Measurements from ENCODE around the gene FIG4.
"Not testable (repeated sequence)": the region's sequence is repeated elsewhere in the genome, so short reads cannot be mapped to it uniquely, and the experiment has no call there.

The FIG4 gene

DNA sequence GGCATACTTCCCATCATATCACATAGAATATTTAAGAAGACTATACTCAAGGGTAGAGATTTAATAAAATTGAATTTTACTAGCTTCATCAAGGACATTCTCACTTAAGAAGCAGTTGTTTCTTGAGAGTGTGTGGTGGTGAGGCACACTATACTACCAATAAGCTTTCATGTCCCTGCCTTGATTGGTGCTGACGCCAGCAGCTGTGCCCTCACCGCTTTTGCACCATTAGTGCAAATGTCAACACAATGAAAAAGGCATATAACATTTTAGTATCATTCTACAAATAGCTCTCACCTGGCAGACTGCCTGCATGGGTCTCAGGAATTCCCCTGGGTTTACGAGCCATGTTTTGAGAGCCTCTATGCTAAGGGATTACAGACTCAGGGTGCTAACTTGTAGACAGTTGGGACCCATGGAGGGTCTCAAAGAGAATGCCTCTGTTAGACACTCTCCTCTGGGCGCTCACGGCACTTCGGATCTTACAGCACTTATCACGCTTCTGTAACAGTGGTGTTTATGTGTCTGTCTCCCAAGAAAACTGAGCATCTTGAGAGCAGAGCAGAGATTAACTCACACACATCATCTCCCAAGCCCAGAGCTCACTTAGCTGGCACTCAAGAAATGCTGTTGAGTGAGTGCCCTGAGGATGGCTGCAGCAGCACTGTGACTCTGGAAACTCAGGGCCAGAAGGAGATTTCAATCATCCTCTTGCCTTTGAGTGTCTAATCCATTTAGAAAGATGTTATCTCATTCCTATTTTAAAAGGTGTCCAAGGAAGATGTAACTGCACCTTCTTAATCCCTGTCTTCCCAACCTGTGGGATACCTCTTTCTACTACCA lies 143.7 kb downstream of the FIG4 start:
- TF ChIP-seq POLR2AphosphoS5 (IDR thresholded peaks at IDR 0.05; ENCODE audit: low read depth, low read length) (no peak), TAF1 (IDR thresholded peaks at IDR 0.05; ENCODE audit: borderline replicate concordance, low read depth, low read length) (no peak), POLR2A (IDR thresholded peaks at IDR 0.05; ENCODE audit: low read depth, low read length) (no peak)
- DNase-seq (ENCODE audit: insufficient read length) = no peak
- no peak for FAIRE-seq

DNA sequence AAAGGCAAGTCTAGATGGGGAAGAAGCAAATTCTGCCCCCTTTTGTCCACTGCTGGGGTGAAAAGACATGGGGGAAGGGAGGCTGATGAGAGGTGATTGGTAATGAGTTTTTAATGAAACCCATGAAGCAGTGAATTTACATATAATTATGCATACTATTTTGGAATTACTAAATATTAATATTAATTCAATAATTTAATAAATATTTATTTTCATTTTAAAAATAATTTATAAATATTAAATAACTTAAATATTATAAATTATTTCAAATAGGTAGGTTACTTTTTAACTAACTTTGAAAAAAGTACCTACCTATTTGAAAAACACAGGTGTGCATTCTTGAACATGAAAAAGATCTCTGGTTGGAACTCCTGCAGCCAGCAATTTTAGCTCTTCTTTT lies 148.9 kb downstream of the FIG4 start:
- FAIRE-seq (no peak), DNase-seq (ENCODE audit: insufficient read length) (no peak)
- TF ChIP-seq POLR2A (IDR thresholded peaks at IDR 0.05; ENCODE audit: low read depth, low read length) (no peak), POLR2AphosphoS5 (IDR thresholded peaks at IDR 0.05; ENCODE audit: low read depth, low read length) (no peak), TAF1 (IDR thresholded peaks at IDR 0.05; ENCODE audit: borderline replicate concordance, low read depth, low read length) (no peak)

GRCh38 chr6:109840796-109841195 lies 149.7 kb downstream of the FIG4 start:
- DNase-seq (ENCODE audit: insufficient read length) = no peak
- no peak for FAIRE-seq
- TF ChIP-seq POLR2AphosphoS5 (IDR thresholded peaks at IDR 0.05; ENCODE audit: low read depth, low read length) (no peak), TAF1 (IDR thresholded peaks at IDR 0.05; ENCODE audit: borderline replicate concordance, low read depth, low read length) (no peak), POLR2A (IDR thresholded peaks at IDR 0.05; ENCODE audit: low read depth, low read length) (no peak)

GRCh38 chr6:109841869-109842268 lies 150.8 kb downstream of the FIG4 start:
- TF ChIP-seq POLR2A (IDR thresholded peaks at IDR 0.05; ENCODE audit: low read depth, low read length) (no peak), TAF1 (IDR thresholded peaks at IDR 0.05; ENCODE audit: borderline replicate concordance, low read depth, low read length) (no peak), POLR2AphosphoS5 (IDR thresholded peaks at IDR 0.05; ENCODE audit: low read depth, low read length) (no peak)
- DNase-seq (ENCODE audit: insufficient read length) (no peak), FAIRE-seq (no peak)

GRCh38 chr6:109852713-109853112 lies 161.6 kb downstream of the FIG4 start:
- TF ChIP-seq POLR2AphosphoS5 (IDR thresholded peaks at IDR 0.05; ENCODE audit: low read depth, low read length) (no peak), POLR2A (IDR thresholded peaks at IDR 0.05; ENCODE audit: low read depth, low read length) (no peak), TAF1 (IDR thresholded peaks at IDR 0.05; ENCODE audit: borderline replicate concordance, low read depth, low read length) (no peak)
- DNase-seq (ENCODE audit: insufficient read length) = no peak
- no peak for FAIRE-seq

DNA sequence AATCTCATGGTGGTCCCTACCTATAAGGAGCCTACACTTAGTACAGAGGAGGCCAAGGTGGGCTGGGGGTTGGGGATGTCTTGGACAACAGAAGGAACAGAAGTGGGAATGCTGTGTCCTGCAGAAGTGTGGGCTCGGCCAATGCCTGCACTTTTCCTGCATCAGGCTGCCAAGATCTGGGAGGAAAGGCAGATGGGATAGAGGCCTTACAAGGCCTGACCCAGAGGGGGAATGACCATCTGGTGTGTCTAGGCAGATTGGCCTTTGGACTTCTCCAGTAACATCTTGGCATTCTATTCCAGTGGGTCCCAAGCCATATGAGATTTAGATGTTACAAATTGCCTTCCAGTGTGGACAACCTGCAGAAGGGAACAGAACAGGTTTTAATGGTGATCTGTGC lies 162.3 kb downstream of the FIG4 start:
- no peak for FAIRE-seq
- DNase-seq (ENCODE audit: insufficient read length) = no peak
- no peak for TF ChIP-seq POLR2A (IDR thresholded peaks at IDR 0.05; ENCODE audit: low read depth, low read length)
- TF ChIP-seq TAF1 (IDR thresholded peaks at IDR 0.05; ENCODE audit: borderline replicate concordance, low read depth, low read length) = no peak
- no peak for TF ChIP-seq POLR2AphosphoS5 (IDR thresholded peaks at IDR 0.05; ENCODE audit: low read depth, low read length)

- no peak for FAIRE-seq
- TF ChIP-seq POLR2A (IDR thresholded peaks at IDR 0.05; ENCODE audit: low read depth, low read length) (no peak), POLR2AphosphoS5 (IDR thresholded peaks at IDR 0.05; ENCODE audit: low read depth, low read length) (no peak), TAF1 (IDR thresholded peaks at IDR 0.05; ENCODE audit: borderline replicate concordance, low read depth, low read length) (no peak)
- DNase-seq (ENCODE audit: insufficient read length) = no peak
Observed at GRCh38 chr6:109853951-109854350, 162.9 kb downstream of the FIG4 start.

DNA sequence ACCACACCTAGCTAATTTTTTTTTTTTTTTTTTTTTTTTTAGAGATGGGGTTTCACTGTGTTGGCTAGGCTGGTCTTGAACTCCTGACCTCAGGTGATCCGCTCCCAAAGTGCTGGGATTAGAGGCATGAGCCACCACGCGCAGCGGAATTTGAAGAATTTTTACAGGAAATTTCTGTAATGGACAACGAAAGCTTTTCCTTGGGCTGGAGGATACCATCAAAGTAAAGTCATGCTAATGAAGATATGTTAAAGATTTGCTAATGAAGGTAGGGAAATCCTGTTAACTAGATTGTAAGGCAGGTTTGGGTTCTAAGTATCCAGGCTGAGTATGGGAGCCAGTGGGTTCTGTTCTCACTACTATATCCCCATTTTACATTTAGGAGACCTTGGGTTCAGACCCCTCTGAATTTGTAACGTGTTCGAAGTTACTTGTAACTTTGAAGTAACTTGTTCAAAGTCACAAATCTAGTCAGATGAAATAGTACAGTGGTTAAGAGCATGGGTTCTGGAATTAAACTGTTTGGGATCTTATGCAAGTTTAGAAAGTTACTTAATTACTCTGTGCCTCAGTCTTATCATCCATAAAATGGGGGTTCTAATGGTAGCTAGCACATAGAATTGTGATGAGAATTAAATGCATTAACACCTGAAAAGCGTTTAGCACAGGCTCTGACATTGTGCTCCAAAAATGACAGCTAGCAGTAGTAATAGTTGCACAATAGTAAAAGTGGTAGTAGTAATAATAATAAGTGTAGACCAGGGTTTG lies 163.6 kb downstream of the FIG4 start:
- no peak for FAIRE-seq

GRCh38 chr6:109855476-109856040 lies 164.5 kb downstream of the FIG4 start:
- not testable (repeated sequence) for FAIRE-seq; DNase-seq (ENCODE audit: insufficient read length)

More for the DNA sequence above, 163.6 kb downstream of the FIG4 start:
- TF ChIP-seq TAF1 (IDR thresholded peaks at IDR 0.05; ENCODE audit: borderline replicate concordance, low read depth, low read length) (no peak), POLR2A (IDR thresholded peaks at IDR 0.05; ENCODE audit: low read depth, low read length) (no peak), POLR2AphosphoS5 (IDR thresholded peaks at IDR 0.05; ENCODE audit: low read depth, low read length) (no peak)
- no peak for DNase-seq (ENCODE audit: insufficient read length)

- DNase-seq (ENCODE audit: insufficient read length) (no peak), FAIRE-seq (no peak)
- no peak for TF ChIP-seq TAF1 (IDR thresholded peaks at IDR 0.05; ENCODE audit: borderline replicate concordance, low read depth, low read length)
- TF ChIP-seq POLR2AphosphoS5 (IDR thresholded peaks at IDR 0.05; ENCODE audit: low read depth, low read length) = no peak
- no peak for TF ChIP-seq POLR2A (IDR thresholded peaks at IDR 0.05; ENCODE audit: low read depth, low read length)
Observed at GRCh38 chr6:109861946-109862345, 170.8 kb downstream of the FIG4 start.

- FAIRE-seq = no peak
- DNase-seq (ENCODE audit: insufficient read length) = no peak
- TF ChIP-seq POLR2AphosphoS5 (IDR thresholded peaks at IDR 0.05; ENCODE audit: low read depth, low read length) (no peak), TAF1 (IDR thresholded peaks at IDR 0.05; ENCODE audit: borderline replicate concordance, low read depth, low read length) (no peak), POLR2A (IDR thresholded peaks at IDR 0.05; ENCODE audit: low read depth, low read length) (no peak)
Observed at GRCh38 chr6:109864050-109864449, 173.0 kb downstream of the FIG4 start.

Data from GM12892 (cell line).